GM12878 (cell line): ENCODE measurements around the gene RTN4R. TPM values are rescaled to one million over a fixed set of nuclear protein-coding genes. Genes with fewer than 3 reads are reported as not detected.

Experiments used
- ATAC-seq: fragments of 200-7000 bp; cut with Tn5 transposase; 3 replicates; pipeline ENCODE4 v1.9.1; 2020; ENCODE audit warnings: mild to moderate bottlenecking, moderate library complexity
- BruUV-seq: library from RNA; stranded (reverse); fragments of 400-500 nt; replicated peaks from 2 replicates; lab custom pipeline; 2021; lab: Mats Ljungman, UMichigan
- CTCF ChIA-PET: fragments of 300-600 bp; sonication (Branson Sonifier 250); formaldehyde crosslinking; extraction: SDS; loops from one replicate; lab custom pipeline; 2021; ENCODE audit warnings: inconsistent platforms; lab: Yijun Ruan, JAX
- POLR2A ChIA-PET: fragments of 350-600 bp; formaldehyde crosslinking; extraction: SDS; loops from one replicate; lab custom pipeline; 2021; ENCODE audit warnings: inconsistent platforms; lab: Charles Lee
- RAD21 ChIA-PET: fragments of 300-600 bp; sonication (Branson Sonifier 250); formaldehyde crosslinking; loops from one replicate; lab custom pipeline; 2023; ENCODE audit warnings: antibody characterized with exemption; ENCODE audit not compliant: unreplicated experiment; lab: Charles Lee
- SMC1A ChIA-PET: fragments of 300-600 bp; sonication (Branson Sonifier 250); formaldehyde crosslinking; loops from one replicate; lab custom pipeline; 2023; ENCODE audit not compliant: unreplicated experiment, uncharacterized antibody; lab: Charles Lee
- DNase-seq: peaks from one replicate; pipeline ENCODE4 v3.0.0-alpha.2; 2011; ENCODE audit warnings: low read depth, low spot score
- FAIRE-seq: peaks from 3 replicates; lab custom pipeline; 2011; peaks lifted over from hg19 to GRCh38; lab: Jason Lieb, UNC
- H2AFZ ChIP-seq: 2 replicates; pipeline ENCODE4 v1.6.0; 2011; ENCODE audit warnings: low read depth, low read length, control low read depth; ENCODE audit not compliant: control insufficient read depth
- H3K27ac ChIP-seq: 2 replicates; pipeline ENCODE4 v1.5.1; 2011; ENCODE audit warnings: control low read depth; ENCODE audit not compliant: control insufficient read depth, insufficient read depth
- H3K27me3 ChIP-seq, 2 experiments: replicated peaks in 1 of 2; 2 replicates each; pipeline versions ENCODE4 v1.6.0 to v1.6.1; 2011; ENCODE audit warnings: low read length in 1 of 2; ENCODE audit not compliant: control insufficient read depth in 2 of 2, insufficient read depth in 2 of 2
- H3K36me3 ChIP-seq, 2 experiments: 2 replicates each; pipeline ENCODE4 v1.5.1; 2011; ENCODE audit warnings: low read length in 1 of 2; ENCODE audit not compliant: control insufficient read depth in 2 of 2, insufficient read depth in 2 of 2
- H3K4me1 ChIP-seq: 2 replicates; pipeline ENCODE4 v1.6.1; 2011; ENCODE audit warnings: mild to moderate bottlenecking, low read length, moderate library complexity, mixed read lengths; ENCODE audit not compliant: control insufficient read depth, insufficient read depth
- H3K4me2 ChIP-seq: 2 replicates; pipeline ENCODE4 v1.6.0; 2011; ENCODE audit warnings: control low read depth; ENCODE audit not compliant: control insufficient read depth, insufficient read depth
- H3K4me3 ChIP-seq: fragments of 200-600 bp; sonication (generic); 2 replicates; pipeline ENCODE4 v1.5.1; 2016
- H3K79me2 ChIP-seq: 2 replicates; pipeline ENCODE4 v1.6.0; 2011; ENCODE audit warnings: low read length; ENCODE audit not compliant: control insufficient read depth, insufficient read depth
- H3K9ac ChIP-seq: 2 replicates; pipeline ENCODE4 v1.8.0; 2011; ENCODE audit warnings: low read length, control low read depth, mixed read lengths; ENCODE audit not compliant: control insufficient read depth, insufficient read depth
- H3K9me3 ChIP-seq: replicated peaks from 3 replicates; pipeline ENCODE4 v1.5.1; 2011; ENCODE audit warnings: mild to moderate bottlenecking, low read length; ENCODE audit not compliant: control insufficient read depth, insufficient read depth
- H4K20me1 ChIP-seq: 2 replicates; pipeline ENCODE4 v1.6.0; 2011; ENCODE audit not compliant: control insufficient read depth, insufficient read depth
- BCL11A ChIP-seq: IDR thresholded peaks from 2 replicates; pipeline ENCODE4 v1.6.1; 2011; ENCODE audit warnings: low read depth, low read length
- CBX3 ChIP-seq: fragments of 200-600 bp; sonication (generic); IDR thresholded peaks from 2 replicates; pipeline ENCODE4 v1.6.1; 2016; ENCODE audit warnings: low read depth, borderline replicate concordance
- ETV6 ChIP-seq, 2 experiments: fragments of 450-650 bp in 1 of 2; IDR thresholded peaks in 1 of 2; conservative IDR thresholded peaks in 1 of 2; 2 replicates each; pipeline ENCODE4 v1.6.1; 2014; ENCODE audit warnings: antibody characterized with exemption in 1 of 2, borderline replicate concordance in 1 of 2, low read depth in 1 of 2, mild to moderate bottlenecking in 1 of 2, moderate library complexity in 1 of 2
- FOXK2 ChIP-seq: fragments of 450-650 bp; IDR thresholded peaks from 2 replicates; pipeline ENCODE4 v1.6.1; 2017; ENCODE audit warnings: mild to moderate bottlenecking, moderate library complexity
- HDGF ChIP-seq: fragments of 450-650 bp; IDR thresholded peaks from 2 replicates; pipeline ENCODE4 v1.6.1; 2016; ENCODE audit warnings: antibody characterized with exemption
- IKZF1 ChIP-seq: fragments of 450-650 bp; conservative IDR thresholded peaks from 2 replicates; pipeline ENCODE4 v1.6.1; 2017; ENCODE audit warnings: antibody characterized with exemption, mild to moderate bottlenecking
- IRF4 ChIP-seq: IDR thresholded peaks from 2 replicates; pipeline ENCODE4 v1.6.1; 2011; ENCODE audit warnings: low read depth, low read length
- NFIC ChIP-seq: IDR thresholded peaks from 2 replicates; pipeline ENCODE4 v1.6.1; 2012; ENCODE audit warnings: low read depth, mild to moderate bottlenecking, inconsistent platforms, low read length, moderate library complexity
- RAD21 ChIP-seq: IDR thresholded peaks from 2 replicates; pipeline ENCODE4 v1.6.1; 2011; ENCODE audit warnings: mild to moderate bottlenecking, low read depth, low read length, moderate library complexity; ENCODE audit not compliant: insufficient read depth
- REST ChIP-seq: IDR thresholded peaks from 2 replicates; pipeline ENCODE4 v1.6.1; 2012; ENCODE audit warnings: mild to moderate bottlenecking, low read depth, low read length
- RFX5 ChIP-seq: IDR thresholded peaks from 2 replicates; pipeline ENCODE4 v1.6.1; 2011; ENCODE audit warnings: low read depth, low read length, improper control_type of control experiment
- RUNX3 ChIP-seq: IDR thresholded peaks from 2 replicates; pipeline ENCODE4 v1.6.1; 2012; ENCODE audit warnings: low read length, inconsistent platforms
- ZBTB11 ChIP-seq: fragments of 450-650 bp; formaldehyde crosslinking; IDR thresholded peaks from 2 replicates; pipeline ENCODE4 v1.5.0; 2022; ENCODE audit warnings: mild to moderate bottlenecking, missing genetic modification characterization
- ZNF592 ChIP-seq: fragments of 450-650 bp; IDR thresholded peaks from 2 replicates; pipeline ENCODE4 v1.6.1; 2017; ENCODE audit warnings: mild to moderate bottlenecking, moderate library complexity
- ZNF622 ChIP-seq: fragments of 450-650 bp; IDR thresholded peaks from 2 replicates; pipeline ENCODE4 v1.6.1; 2017; ENCODE audit warnings: mild to moderate bottlenecking, inconsistent platforms
- WGBS: methylation state at CpG from one replicate; pipeline ENCODE4 v1.1.6; 2016; ENCODE audit warnings: low lambda C conversion rate; ENCODE audit not compliant: insufficient replicate concordance, insufficient coverage; ENCODE audit errors: missing lambda C conversion rate; 5-methylcytosine and 5-hydroxymethylcytosine counted together
- in situ Hi-C: fragments of 300-500 bp; cut with MboI; formaldehyde crosslinking; loops from 9 replicates; pipeline ENCODE4 v1.14.3; 2018; ENCODE audit warnings: mixed read lengths
- intact Hi-C: fragments of 100-400 bp; cut with micrococcal nuclease; formaldehyde crosslinking; loops from one replicate; pipeline ENCODE4 v1.14.2; 2022; ENCODE audit not compliant: unreplicated experiment
- polyA plus RNA-seq, 11 experiments: library from polyadenylated mRNA; depleted of rRNA in 4 of 11; unstranded in 6 of 11; stranded (reverse) in 5 of 11; fragments of >200 nt; fragmentation: Nextera tagmentation in 4 of 11; fragmentation: Illumina TruSeq in 1 of 11; extraction: Ambion mirVana in 4 of 11; extraction: Trizol in 1 of 11; gene quantifications; 1 replicate in 1 of 11; 2 replicates in 10 of 11; pipeline versions ENCODE4 v1.2.1 to v1.2.3, GENCODE V29; 2011 to 2016; ENCODE audit warnings: inconsistent platforms in 2 of 11, missing spikeins in 2 of 11, low read depth in 1 of 11
- total RNA-seq, 4 experiments: library from RNA; depleted of rRNA in 3 of 4; stranded (reverse); fragments of >200 nt in 3 of 4; fragmentation: Illumina TruSeq in 1 of 4; extraction: Trizol in 1 of 4; gene quantifications; 2 replicates each; pipeline versions ENCODE4 v1.2.1 to v1.2.3, GENCODE V29; 2013 to 2021

Gene RTN4R
- total and polyA plus RNA-seq, 10 of the 15 experiments (the other 5 are each of a cell fraction or from before 2014, with no cell fraction given) = 0.03 to 1.0 (median 0.60) TPM; not detected in 2

GRCh38 chr22:20296598-20296997, 28.5 kb upstream of the RTN4R start:
- no peaks in the 10 kb centered on the region for H4K20me1 ChIP-seq
- ChIA-PET RAD21 (no interaction called here), POLR2A (no interaction called here), SMC1A (no interaction called here), CTCF (no interaction called here)
- no peaks in the 10 kb centered on the region for H3K36me3 ChIP-seq
- in situ Hi-C loops = loop anchor here (10.0 kb wide), 1 partner anchor 142 kb away; the partner anchor contains the start of gene CCDC188
- no peak overlapping the region for H3K9ac ChIP-seq
- H3K4me1 ChIP-seq = no peaks in the 10 kb centered on the region
- no peaks in the 10 kb centered on the region; a peak in 2 of 4 replicates for H3K27me3 ChIP-seq
- no peak overlapping the region for H3K4me3 ChIP-seq
- H3K27ac ChIP-seq = no peak overlapping the region
- intact Hi-C loops = no loop called here
- H3K79me2 ChIP-seq = no peaks in the 10 kb centered on the region
- DNase-seq (no peak), ATAC-seq (no peak), FAIRE-seq (no peak)
- H3K9me3 ChIP-seq = no peaks in the 10 kb centered on the region
- H2AFZ ChIP-seq = no peak overlapping the region
- 59% methylated on average over 9 of the region's 9 CpGs for WGBS
- H3K4me2 ChIP-seq = no peak overlapping the region
- no TSS peak for BruUV-seq
- TF ChIP-seq RAD21 = no peak
- no peak for TF ChIP-seq IRF4
- TF ChIP-seq BCL11A = no peak
- no peak for TF ChIP-seq ETV6 (conservative IDR thresholded peaks at IDR 0.05 in 1 of 2, IDR thresholded peaks at IDR 0.05 in 1 of 2; ENCODE audit: borderline replicate concordance in 1 of 2, low read depth in 1 of 2)
- no peak for TF ChIP-seq REST
- no peak for TF ChIP-seq FOXK2
- no peak for TF ChIP-seq HDGF
- no peak for TF ChIP-seq ZNF622
- TF ChIP-seq ZBTB11 (CRISPR knock-in tag) = no peak
- TF ChIP-seq ZNF592 = no peak
- no peak for TF ChIP-seq RUNX3
- TF ChIP-seq CBX3 = no peak
- no peak for TF ChIP-seq RFX5
- TF ChIP-seq NFIC = no peak
- no peak for TF ChIP-seq IKZF1
